GM21786 (cell line): ENCODE results near the gene NOL6.
"Not testable (repeated sequence)": the region's sequence is repeated elsewhere in the genome, so short reads cannot be mapped to it uniquely, and the experiment has no call there.

Source experiments
- ATAC-seq: cut with Tn5 transposase; IDR thresholded peaks from one replicate; pipeline ENCODE4 v1.9.1; 2021; ENCODE audit not compliant: unreplicated experiment

The NOL6 gene

DNA sequence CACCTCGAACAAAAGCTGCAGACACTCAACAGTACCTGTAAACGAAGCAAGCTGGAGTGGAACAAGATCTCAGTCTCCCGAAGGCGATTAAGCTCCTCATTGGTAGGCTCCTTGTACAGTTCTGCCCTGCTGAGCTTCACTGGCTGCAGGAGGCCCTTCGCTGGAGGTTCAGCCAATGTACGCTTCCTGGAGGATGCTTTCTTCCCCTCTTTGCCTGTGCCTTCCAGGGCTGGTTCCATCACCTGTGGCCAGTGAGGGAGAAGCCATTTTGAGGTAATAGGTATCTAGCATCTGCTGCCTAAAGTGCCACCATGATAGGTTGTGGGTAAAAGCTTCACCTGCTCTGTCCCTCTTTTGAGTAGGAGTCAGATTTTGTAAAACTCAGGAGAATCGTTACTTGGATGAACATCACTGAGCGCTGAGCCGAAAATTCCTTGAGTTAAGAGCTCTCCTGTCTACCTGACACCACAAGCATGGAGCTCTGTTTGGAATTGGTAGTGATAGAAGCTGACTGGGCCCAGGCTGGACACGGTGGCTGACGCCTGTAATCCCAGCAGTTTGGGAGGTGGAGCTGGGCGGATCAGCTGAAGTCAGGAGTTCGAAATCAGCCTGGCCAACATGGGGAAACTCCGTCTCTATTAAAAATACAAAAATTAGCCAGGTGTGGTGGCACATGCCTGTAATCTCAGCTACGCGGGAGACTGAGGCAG lies 1.4 kb downstream of the NOL6 start:
- ATAC-seq, result no peak

DNA sequence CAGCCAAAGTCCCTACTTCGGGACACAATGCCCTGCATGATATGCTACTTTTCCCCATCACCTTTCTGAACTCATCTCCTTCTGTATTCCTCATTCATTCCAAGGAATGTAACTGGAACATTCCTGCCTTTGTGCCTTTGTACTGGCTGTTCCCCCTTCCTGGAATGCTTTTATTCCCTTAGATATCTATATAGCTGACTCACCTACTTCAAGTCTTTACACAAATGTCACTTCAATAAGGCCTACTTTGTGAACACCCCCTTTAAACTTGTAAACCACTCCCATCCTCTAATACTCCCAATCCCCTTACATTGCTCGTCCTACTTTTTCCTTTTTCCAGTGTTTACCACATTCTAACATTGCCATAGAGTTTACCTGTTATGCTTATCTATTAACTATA lies 2.4 kb downstream of the NOL6 start:
- ATAC-seq, result no peak

DNA sequence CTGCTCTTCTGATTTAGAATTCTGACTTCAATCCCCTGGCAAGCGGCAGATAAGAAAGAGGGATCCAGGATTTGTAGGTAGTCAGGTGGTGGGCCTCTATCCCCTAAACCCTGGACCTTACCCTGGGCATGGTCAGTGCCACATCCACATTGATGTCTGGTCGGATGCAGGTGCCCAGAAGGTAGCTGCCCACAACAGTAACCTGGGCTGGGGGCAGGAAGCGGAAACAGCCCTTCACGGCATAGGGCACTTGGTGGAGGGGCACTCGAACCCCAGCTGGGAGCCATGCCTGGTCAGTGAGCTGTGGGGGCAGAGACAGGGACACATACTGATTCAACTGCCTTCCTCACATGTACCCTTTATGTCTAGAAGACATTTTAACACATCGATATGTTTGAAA lies 3.8 kb downstream of the NOL6 start:
- no peak for ATAC-seq

DNA sequence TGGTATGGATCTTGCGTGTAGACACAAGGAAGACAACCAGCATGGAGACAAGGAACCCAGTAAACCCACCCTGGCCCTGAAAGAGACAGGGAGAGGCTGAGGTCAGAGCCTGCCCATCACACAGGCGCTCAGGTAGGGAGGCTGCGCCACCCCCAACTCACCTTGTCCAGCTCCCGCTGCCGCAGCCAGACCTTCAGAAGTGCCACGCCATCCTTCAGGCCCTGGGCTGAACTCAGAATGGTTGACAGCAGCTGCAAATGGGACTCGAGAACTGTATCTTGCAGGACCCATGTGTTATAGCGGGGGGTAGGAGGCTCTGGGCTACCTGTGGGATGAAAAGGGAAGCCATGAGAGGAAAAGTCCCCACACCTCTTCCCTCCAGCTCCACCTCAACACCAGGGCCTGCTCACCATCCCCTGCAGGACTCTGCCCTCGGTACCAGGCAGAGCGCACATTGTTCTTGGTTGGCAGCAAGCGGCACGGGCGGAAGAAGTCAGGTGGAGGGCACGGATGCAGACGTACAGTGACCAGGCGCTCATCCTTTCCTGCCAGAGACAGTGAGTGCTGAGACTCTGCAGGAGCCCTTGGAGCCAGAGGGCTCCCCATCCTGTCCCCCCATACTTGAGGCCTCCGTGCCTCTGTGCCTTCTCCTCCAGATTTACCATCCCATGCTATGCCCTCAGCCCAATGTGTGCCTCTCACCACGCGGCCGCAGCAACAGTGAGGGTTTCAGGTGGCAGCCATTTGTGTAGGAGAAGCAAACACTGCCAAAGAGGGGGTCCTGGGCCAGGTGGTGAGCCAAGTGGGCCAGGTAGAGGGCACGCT lies 4.7 kb downstream of the NOL6 start:
- ATAC-seq, result no peak

DNA sequence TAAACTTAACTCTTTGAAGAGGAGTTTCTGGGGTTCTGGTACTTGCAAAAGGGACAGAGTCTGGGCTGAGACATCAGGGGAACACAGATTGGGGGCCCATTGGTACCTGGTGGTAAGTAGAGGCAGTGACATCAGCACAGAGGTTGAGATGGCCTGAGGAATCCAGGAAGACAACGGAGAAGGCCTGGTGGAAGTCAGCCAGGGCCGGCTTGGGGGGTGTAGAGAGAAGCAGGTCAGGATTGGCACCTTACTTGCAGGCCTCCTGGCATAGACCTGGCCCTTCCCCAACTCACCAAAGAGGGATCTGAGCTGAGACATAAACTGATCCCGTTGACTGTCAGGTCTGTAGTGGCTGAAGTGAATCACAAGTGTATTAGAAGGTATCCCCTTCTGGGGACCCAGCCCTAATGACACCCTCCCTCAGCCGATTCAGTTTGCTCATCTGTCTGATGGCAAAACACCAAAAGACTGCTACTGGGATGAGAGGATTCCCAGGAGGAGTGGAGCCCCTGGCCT lies 5.5 kb downstream of the NOL6 start:
- no peak for ATAC-seq

DNA sequence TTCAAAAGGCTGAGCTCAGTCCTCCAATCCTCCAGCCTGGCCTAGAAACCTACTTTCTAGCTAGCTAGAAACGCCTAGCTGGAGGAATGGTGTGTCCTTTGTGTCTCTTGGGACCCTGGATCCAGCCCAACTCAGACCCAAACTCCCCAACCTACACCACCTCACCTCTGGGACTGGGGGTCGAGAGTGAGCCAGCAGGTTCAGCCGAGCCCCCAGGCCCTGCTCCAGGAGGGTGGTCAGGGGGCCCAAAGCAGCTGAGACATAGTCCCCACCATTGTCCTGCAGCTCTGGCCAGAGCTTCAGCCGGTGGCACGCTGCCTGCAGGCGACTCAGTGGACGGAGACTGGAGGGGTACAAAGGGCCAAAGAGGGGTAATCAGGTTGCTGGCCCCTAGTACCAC lies 6.2 kb downstream of the NOL6 start:
- ATAC-seq, result no peak

DNA sequence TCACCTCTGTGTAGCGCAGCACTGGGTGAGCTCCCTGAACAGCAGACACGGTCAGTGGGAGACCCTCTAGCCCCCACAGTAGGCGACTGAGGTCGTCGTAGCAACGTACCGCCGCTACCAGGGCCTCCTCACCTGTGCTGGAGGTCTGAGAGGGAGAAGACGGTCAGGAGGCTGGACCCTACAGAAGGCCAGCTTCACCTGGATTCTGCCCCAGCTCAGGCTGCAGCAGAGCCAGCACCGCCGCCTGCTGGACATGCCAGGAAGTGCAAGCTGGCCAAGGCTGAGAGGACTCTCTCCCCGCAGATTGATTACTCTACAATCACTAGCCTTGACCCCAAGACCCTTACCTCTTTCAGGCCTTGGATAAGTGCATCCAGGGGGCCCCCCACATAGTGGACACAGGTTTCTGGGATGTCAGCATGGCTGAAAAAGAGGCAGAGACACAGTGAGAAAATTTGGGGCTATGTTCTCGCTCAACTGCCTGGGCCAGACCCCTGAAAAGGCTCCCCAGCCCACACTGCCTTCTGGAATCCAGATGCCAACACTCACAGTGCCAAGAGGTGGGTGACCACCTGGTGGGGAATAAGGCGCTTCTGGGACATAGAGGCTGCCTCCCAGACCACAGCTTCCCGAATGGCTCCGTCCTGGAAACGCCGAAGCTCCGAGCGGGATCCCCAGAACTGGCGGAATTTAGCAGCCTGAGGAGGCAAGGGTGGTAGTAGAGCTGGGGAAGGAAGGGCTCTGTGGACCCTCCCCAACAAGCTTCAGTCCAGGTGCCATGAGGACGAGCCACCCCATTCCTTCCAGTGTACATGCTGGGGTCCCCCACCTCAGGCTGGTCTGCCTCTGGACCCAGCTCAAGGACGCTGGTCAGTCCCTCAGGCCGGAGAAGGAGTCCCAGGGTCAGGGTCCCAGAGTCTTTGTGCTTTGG lies 6.9 kb downstream of the NOL6 start:
- no peak for ATAC-seq

DNA sequence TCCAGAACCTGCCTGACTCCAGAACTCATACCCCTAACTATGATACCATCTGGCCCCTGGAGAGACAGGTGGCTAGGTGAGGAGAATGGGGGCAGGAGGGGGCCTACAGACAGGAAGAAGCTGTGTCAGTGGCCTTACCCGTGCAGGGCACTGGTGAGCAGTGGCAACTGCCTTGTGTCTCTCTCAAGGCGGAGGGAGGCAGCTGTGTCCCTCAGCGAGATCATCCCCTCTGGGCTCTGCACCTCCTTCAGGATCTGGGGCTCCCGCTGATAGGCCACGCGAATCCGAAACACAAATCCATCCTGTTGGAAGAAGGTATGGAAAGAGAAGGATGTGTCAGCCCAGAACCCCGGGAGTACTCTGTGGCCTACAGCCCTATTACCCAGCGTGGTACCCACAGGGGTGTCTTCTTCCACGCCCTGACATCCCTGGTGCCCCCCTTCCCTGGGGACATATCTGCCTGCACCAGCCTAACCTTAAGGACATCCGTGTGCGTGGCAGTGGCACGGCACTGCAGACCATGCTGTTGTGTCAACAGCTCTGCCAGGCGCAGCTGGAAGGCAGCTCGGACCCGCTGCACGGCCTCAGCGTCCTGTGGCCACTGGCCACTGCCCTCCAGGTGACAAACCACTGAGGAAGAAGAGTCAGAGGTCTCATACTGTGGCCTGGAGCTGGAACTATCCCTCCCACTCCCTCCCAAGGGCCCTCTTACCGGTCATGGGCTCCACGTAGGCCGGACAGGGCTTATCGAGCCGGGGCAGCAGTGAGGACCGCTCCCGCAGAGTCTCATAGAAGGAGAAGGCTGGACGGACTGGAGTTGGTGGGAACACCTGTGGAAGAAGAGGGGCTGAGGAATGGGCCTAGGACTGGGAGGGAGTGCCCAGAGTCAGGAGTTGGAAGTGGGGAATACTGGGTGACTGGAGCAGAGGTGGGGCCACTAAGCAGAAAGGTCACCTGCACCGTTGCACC lies 7.8 kb downstream of the NOL6 start:
- ATAC-seq, result no peak

DNA sequence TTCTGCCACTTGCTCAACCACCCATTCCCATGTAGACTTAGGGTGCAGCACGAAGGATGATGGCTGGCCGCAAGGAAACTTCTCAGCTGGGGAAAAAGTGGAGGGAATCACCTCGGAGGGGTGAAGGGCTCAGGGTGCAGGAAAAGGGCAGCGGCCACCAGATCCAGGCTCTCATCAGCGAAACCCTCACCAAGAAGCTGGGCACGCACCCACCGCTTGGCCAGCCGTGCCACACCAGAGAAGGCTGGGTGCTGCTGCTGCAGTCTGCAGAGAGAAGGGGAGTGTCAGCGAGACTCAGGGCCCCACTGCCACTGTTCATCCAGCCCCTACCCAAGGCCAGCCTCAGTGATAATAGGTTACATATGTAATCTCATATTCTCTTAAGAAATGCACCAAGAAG lies 8.6 kb downstream of the NOL6 start:
- no peak for ATAC-seq

DNA sequence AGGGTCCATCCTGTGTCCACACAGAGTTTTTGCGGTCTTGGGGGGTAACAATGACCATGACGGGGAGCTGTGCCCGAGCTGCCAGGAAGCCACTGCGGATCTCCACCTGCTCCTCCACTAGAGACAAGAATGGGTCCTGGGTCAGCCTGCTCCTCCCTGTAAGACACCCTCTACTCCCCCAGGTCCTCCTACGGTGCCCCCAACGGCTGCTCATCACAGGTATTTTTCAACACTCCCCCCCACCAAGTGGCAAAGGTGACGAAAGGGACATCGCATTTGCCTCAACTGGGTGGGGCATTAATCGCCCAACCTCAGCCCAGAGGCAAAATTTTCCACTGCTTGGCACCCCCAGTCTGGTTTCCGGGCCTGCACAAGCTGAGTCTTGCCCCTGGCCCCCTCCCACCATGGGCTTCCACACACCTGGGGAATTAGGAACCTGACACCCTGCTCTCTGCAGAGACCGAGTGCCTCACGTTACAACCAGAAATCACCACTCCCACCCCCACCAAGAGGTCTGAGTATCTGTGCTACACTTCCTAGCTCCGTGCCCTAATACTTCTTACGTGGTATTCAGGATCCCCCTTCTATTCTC lies 9.6 kb downstream of the NOL6 start:
- ATAC-seq, result no peak

DNA sequence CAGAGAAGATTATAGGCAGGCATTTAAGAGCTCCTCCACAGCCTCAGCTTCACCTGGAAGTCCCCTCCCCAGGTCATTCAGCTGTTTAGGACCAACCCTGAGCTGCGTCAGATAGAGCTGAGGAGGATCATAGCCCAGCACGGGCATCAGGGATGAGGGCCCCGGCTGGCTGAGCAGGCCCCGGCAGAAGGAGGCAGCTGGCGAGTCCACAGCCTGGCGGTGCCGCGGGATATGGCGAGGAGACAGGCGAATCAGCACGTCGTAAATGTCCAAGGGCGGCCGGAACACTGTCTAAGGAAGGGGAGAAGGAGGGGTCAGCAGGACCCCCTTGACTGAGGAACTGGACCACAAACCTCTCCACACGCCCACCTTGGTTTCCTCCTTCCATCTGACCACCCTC lies 10.6 kb downstream of the NOL6 start:
- ATAC-seq, result no peak

DNA sequence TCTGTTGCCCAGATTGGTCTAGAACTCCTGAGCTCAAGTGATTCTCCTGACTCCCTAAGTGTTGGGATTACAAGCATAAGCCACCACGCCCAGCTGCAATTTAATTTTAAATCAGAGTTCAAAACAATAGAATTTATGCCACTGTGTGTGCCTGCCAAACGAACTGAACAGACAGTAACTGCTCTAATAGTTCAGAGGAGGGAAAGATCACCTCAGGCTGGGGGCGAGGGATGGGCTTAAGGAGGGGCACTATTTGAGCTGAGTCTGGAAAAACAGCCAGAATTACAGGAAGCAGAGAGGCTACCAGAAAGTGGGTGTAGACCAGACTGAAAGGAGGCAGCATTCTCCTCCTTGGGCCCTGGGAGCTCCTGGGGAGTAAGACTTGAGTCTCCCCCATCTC lies 12.2 kb downstream of the NOL6 start:
- ATAC-seq, result no peak

DNA sequence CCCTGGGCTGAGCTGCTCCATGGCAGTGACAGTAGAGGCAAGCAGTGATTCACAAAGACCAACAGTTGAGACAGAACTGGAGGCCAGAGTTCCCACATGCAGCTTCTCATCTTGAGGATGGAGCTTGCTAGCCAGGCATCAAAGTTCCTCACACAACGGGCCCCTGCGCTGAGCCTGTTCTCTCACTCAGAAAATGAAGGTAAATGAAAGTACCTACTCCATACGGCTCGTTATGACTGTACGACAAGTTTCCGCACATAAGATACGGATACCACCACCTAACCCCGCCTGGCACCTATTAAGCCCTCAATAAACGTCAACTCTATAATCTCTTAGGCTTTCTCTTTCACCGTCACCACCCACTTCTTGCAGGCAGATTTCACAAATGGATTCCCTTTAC lies 12.9 kb downstream of the NOL6 start:
- ATAC-seq, result no peak

DNA sequence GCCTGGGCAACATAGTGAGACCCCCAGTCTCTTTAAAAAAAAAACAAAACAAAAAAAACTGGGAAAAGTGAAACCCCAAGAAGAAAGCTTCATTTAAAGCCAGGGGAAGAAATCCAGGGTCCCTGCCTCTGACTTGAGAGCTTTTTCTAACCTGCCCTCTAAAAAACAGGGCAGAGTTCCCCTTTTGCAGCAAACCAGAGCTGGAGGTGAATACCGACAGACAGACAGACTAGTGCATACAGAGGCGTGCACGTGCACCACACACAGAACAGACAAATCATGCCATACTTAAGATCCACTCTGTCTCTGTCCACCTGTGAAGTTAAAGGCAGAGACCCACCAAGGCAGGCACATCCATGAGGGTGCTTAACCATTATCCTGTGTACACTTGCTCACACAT lies 14.6 kb downstream of the NOL6 start:
- ATAC-seq, result no peak

DNA sequence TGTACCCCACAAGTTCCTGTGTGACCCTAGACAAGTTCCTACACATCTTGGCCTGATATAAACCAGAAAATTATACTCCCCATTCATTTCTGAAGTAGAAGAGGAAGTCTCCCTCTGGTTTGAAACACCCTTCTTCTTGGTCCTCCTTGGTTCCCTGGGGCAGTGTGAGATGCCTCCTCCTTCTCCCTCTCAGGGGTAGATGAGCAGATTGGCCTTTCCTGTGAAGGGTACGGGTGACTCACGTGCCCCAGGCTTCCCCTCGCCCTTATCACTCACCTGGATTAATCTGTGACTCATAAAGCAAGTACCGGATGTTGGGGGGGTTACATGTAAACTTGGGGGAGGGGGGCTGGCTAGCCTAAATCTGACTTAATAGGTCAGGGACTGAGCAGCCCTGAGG lies 15.3 kb downstream of the NOL6 start:
- peak; percentile 43 for ATAC-seq

DNA sequence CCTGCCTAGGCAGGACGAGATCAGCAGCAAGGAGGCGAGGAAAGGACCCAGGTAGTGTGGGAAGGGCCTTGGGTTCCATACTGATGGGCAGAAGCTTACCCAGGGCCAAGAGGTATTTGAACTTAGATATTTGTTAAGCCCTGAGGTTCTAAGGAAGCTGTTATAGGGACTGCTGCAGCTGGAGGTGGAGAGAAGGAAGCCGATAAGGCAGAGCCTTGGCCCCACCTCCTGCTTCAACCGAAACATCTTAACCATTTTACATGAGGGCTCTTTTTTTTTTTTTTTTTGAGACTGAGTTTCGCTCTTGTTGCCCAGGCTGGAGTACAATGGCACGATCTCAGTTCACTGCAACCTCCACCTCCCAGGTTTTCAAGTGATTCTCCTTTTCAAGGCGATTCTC lies 17.8 kb downstream of the NOL6 start:
- no peak for ATAC-seq

DNA sequence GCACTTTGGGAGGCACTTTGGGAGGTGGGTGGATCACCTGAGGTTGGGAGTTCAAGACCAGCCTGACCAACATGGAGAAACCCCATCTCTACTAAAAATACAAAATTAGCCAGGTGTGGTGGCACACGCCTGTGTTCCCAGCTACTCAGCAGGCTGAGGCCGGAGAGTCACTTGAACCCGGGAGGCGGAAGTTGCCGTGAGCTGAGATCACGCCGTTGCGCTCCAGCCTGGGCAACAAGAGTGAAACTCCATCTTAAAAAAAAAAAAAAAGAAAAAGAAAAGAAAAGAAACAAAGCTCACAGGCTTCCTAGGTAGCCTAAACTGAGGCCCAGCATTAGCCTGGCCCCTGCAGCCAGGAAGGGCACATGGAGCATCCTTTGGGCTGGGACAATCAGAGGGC lies 18.3 kb downstream of the NOL6 start:
- ATAC-seq, result not testable (repeated sequence)

DNA sequence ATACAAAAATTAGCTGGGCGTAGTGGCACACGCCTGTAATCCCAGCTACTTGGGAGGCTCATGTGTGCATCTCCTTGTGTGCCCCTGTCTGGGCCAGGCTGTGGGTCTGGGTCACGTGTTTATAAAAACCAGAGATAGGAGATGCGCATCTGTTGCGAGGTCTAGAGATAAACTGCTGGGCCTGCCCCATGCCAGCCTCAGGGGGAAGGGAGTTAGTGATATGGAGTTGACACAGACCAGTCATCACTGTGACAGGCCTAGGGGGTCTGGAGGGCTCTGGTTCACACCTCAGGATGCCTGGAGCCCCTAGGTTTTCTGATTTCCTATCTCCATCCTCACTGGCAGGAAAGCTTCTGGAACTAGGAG lies 19.1 kb downstream of the NOL6 start:
- not testable (repeated sequence) for ATAC-seq

DNA sequence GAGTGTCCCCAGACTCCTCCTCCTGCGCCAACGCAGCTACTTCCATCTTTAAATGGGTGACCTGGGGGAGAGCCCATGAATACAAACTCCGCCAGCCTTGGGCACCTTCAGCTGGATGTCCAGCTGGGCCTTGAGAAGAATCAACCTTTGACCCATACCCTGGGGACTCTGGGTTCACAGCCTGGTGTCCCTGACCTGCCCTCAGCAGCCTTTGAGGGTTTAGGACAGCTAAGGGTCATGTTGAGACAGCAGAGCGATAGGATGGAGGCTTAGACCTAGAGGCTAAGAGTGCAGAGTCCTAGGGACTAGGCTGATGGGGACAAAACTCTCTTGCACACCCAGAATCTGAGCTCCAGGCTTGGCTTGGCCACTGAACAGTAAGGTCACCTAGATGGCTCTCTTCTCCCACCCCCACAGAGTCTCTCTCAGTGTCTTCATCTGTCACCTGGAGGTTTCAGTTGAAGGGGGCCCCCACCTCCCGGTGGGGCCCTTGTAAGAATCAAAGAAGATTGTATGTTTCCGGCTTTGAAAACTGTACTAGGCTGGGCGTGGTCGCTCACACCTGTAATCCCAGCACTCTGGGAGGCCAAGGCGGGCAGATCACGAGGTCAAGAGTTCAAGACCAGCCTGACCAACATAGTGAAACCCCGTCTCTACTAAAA lies 19.6 kb downstream of the NOL6 start:
- ATAC-seq, result peak; percentile 49
